Amygdala (tissue), 56 donors: ENCODE measurements around the gene NIPAL3.
A peak's percentile ranks its signal among the peaks of the same experiment; 100 is the strongest.

Experiments
- DNase-seq, 56 donors: peaks; one replicate each; lab custom pipeline; 2025; lab: John Stamatoyannopoulos, UW

The NIPAL3 gene

DNA sequence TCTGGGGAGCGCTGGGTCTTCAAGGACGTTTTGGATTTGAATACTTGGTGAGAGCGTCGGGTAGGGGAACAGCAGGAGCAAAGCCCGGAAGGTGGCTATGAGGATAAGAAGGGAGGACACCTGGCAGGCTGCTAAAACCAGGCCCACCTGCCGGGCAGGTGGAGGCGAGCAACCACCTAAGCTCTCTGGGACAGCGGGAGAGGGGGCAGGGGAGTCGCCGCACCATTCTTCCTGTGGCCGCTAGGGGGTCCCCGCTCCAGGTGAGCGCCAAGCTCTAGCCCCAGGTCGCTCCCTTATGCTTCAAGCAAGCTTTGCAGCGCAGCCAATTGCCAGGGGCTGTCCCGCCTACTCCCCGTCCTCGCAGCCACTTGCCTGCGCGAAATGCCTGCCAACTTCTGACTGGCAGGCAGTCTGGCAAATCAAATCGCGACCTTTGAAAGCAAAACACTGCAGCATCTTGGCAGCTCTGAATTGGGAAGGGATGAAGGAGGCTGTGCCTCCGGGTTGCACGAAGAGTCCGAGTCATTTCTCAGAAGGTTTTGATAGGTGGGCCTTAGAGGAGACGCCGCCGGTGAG is at the start of gene NIPAL3:
Gene NIPAL3 (plus strand): TSS at position 469 of the 576 bp plus-strand sequence. CDS start 3,746 bp downstream, outside the sequence.
- peak in 55 of 56 donors; percentile 70 to 98 (median 93) for DNase-seq

DNA sequence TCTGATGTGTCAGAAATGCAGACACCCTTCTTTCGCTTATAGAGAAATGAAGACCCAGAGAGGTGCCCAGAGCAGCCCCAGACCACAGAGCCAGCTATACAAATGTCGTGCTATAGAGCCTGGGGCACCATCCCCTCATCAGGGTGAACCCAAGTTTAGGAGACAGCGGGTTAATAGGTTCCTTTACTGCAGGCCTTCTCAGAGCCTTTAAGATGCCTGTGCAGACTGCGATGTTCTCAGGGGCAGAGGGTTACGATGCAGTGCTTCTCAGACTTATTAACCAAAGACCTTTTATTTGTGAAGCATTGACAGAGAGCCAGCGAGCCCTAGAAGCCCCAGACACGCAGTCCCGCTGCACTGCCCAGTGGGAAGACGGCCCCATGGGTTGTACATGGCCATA is 48.9 kb upstream of the NIPAL3 start:
- DNase-seq, result no peak

DNA sequence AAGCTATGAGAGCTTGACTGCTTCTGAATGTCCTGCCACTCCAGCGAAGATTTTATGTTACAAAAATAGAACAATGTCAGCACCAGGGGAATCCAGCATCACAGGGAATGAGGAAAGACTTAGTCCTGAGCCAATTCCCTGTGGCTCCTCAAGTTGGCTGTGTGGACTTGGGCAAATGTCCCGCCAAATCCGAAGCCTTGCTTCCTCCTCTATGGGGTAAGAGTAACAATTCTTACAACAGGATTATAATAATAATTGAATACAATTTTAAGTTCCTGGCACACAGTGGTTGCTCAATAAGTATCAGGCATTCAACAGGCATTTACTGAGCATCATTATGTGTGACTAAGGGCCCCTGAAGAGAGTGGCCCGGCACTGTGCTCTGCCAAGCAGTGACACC is 46.4 kb upstream of the NIPAL3 start:
- no peak for DNase-seq

DNA sequence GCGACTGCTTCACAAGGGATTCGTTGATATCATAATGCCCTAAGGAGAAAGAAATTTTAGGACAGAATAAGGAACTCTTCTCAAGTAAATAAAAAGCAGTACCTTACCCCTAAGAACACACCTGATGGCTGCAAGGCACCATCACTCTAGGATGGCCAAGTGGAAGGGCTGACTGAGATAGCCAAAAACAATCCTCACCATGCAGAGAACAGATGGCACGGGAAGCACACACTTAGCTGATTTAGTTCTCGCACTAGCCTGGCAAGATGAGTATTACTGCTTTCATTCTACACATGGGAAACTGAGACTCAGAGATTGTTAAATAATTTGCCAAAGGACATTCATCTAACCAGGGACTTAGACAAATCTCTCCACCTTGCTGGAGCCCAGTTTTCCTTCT is 45.8 kb upstream of the NIPAL3 start:
- DNase-seq, result no peak

DNA sequence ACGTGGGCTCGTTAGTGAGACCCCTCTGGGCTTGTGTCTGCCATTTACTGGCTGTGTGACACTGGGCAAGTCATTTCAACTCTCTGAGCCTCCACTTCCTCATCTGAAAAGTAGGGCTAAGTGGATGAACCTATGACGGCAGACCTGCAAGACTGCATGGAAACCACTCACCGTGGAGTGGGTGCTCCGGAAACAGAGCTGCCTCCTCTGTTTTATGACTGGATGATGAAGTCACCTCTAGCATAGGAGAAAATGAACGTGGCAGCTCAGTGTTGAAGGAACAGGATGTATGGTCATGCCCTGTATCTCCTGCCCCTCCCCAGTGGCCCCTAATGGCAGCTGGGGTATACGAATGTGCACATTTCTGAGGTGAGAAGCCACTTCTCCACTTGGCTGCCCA is 42.6 kb upstream of the NIPAL3 start:
- no peak for DNase-seq

DNA sequence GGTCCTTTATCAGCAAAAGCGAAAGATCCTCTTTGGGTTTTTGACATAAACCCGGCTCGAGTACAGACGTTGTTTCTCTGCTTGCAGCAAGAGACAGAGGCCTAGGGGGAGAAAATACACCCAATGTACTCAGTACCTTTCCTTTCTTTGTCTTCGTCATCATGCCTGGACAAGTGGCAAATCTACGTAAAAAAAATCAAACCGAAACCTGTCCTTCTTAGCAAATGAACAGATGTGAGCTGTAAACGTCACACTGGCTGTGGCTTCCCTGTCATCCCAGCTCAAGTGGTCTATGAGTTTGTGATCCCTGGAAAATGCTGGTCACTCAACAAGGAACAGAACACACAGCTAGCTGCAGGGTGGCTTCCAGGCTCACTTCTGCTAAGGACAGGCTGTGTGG is 41.9 kb upstream of the NIPAL3 start:
- DNase-seq, result no peak

DNA sequence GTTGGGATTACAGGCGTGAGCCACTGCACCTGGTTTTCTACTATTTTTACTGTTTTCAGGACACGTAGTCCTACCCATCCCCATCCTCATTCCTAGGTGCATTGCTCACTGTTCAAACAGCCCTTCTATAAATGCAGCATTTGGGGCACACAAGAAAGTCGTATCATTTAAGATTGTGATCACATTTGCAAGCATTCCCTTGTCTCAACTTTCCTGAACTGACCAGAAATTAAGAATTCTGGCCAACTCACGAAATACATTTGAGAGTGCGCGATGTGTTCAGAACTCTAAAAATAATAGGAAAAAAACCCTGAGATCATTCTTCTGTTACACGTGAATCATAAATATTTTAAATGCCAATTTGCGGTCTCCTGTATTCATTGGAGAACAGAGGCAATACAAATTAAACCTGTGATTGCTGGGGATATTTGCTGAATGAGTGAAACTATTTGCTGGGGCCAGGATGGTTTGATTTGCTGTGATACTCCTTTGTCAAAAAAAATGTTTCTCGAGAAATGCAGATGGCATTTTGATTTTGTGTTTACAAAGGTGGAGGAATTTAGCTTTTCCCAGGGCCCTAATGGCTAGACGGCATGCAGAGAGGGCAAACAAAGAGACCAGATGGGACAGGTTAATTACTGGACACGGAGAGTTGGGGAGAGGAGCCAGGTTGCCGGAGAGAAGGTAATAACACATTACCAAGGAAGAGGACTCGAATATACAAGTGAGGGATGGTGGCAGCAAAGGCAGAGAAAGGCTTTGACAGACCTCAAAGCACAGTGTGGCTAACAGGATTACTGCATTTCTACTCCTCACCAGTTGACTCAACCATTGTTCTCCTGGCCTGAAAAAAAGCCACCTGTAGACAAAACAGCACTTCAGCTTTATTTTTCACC is 40.5 kb upstream of the NIPAL3 start:
- DNase-seq, result no peak

DNA sequence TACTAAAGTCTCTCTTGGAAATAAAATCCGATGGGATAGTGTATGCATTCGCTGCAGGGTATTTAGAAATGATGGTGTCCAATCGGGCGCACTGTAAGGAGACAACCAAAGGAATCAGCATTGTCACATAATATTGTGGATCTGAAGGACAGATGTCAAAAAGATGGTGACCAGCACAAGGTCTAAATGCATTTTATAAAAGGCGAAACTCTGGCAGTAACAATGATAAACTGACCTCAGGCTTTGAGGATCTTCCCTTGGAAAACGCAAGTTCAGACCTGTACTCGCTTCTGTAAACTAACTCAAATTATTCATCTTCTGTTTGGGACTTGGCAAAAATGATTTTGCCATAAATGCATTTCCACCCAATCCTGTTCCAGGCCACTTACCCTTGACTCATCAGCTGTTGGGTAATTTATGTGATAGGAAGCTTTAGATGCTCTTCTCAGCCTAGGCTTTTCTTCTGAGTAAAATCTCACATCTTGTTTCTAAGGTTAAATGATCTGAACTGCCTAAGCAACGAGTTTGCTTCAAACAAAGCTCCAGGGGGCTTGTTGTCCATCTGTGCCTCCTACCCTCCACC is 35.8 kb upstream of the NIPAL3 start:
- no peak for DNase-seq

DNA sequence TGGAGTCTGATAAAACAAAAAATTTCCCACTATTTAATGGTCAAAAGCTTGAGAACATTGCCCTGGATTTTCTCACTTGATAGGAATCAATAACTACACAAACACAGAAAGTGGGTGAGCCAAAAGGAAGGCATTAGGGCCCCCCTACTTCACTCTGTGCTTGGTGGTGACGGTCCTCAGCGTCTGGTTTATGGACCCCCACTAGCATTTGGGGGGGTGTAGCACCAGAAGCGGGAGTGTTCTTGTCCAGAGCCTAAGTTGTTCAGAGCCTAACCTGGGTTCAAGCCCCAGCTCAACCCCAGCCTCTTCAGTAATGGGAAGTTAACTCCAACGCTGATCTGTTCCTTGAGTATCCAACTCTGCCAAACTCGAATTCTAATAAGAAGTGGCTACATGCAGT is 35.1 kb upstream of the NIPAL3 start:
- DNase-seq, result no peak

DNA sequence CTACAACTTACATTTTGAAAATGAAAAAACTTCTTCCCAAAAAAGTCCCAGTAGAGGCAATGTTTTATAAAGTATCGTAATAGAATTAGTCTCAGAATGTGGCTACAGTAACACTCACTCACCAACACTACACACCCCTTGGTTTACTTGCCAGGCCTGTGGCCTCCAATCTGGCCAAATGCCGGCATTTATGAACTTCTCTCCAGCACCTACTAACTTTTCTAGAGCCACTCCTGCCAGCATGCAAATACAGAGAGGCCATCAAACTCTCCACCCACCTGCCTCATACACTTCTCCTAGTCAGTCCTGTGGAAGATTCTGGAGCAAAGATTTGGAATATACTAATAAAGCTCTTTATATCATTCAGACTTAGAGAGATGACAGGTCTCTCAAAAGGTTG is 34.3 kb upstream of the NIPAL3 start:
- no peak for DNase-seq

DNA sequence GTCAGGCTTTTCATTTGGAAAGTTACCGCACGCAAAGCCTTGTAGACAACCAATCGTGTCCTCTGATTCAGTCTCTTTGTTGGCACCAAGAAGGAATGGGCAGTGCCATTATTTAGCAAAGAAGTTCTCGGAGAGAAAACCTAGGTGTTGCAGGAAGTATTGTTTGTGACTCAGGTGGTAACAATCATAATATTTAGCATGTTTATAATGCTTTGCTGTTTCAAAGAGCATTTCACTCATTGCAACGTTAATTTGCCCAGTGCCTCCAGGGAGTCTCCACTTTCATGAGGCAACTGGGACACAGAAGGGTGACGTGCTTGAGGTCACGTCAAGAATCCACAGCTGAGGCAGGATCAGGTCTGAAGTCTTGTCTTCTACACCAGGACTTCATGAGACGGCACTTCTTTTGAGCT is 33.4 kb upstream of the NIPAL3 start:
- DNase-seq, result no peak

DNA sequence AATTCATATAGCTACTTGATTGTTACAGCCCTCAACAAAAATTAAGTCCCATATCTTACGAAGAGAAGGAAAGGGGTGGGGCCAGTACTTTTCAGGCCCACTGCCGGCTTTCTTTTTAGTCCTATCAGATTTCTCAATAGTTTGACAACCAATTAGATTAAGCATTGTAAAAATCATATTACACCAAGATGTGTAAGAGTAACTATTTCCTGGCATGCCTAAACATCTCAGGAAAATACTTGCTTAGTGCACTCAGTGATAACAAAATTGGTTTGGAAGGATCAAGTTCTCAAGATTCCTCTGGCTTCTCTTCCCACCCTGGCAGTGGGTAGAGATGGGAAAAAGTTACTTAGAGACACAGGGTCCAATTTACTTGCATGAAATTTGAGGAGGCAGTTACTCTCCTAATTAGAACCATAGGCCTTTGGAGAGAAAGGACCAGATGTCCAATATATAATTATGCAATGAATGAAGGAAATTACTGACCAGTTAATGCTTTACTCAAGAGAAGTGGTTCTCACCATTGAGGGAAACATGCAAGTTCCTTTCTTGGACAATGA is 32.1 kb upstream of the NIPAL3 start:
- no peak for DNase-seq

DNA sequence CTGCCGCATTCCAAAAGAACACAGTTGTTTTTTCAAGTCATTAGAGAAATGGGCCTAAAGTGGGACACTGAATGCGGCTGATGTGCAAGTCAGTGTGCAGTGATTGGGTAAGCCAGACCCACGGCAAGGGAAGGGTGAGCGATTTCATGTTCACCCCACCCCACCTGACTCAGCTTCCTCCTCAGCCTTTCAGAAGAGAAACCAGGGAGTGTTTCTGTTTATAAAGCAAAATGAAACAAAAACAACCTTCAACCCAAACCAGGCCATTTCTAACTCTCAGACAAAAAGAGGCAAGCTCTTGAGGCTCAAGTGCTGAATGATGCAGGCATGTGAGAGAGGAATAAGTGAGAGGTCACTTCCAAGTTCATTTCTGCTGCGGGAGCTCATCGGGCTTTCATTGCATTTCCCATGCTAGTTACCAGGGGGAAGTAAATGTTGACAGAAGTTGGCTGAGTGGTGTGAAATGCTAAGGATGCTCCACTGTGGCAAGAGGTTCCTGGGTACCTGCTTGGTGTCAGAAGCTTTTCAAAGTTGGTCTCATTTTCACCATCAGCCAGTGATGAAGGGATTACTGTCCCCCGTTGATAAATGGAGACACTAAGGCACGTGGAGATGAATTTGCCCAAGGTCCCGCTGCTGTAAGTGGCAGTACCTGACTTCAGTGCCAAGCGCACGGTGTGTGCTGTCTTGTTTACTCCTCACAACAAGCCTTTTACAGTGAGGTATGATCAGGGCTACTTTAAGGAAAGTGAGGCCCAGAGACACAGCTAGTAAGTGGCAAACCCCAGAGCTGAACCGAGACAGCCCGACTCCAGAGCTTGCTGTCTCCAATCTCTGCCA is 31.1 kb upstream of the NIPAL3 start:
- DNase-seq, result no peak

DNA sequence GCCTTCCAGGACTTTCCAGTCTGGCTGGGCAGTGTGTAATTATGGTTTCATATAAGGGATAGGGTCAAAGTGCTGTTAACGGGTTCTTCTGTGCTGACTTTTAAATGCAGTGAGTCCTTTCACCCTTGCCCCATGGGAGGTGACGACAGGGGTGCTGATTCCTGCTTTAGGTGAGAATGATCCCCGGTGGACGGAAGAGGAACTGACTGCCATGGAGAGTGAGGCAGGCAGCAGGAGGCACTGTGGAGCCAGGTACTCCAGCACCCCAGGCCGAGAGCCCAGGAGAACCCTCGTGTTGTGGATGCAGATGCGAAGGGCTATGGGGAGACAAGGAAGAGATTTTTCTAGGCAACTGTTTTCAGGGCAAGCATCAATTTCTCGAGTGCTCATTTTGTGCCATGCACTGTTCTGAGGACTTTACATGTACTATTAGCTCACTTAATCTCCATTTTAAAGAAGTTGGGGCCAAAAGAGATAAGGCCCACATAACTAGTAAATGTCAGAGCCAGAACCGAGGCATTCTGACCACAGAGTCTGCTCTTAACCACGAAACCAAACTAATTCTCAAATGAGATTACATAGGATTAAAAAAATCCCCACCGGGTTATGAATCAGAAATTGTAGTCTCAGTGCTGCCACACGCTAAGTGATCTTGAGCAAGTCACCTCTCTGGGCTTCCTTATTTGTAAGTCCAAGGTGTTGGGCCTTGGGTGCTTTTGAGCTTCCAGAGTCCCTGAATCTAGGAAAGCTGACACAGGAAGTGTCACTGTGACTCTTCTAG is 30.3 kb upstream of the NIPAL3 start:
- DNase-seq, result no peak

DNA sequence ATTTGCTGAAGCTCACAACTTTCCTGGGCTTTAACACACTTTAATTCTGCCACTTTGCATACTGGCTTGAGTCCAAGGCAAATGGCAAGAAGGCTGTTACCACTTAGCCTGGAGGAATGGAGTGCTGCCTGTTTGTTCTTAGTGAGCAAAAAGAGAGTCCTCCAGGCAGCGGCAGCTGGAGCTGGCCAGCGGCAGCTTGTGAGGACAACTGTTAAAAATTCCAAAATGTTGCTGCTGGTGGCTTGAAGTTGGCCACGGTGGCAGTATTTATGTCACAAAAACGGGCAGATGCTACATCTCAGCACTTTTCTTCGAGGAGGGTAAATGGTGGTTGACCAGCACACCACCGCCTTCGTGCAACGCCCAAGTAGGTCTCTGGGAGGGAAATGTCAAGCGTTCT is 29.4 kb upstream of the NIPAL3 start:
- DNase-seq, result no peak

DNA sequence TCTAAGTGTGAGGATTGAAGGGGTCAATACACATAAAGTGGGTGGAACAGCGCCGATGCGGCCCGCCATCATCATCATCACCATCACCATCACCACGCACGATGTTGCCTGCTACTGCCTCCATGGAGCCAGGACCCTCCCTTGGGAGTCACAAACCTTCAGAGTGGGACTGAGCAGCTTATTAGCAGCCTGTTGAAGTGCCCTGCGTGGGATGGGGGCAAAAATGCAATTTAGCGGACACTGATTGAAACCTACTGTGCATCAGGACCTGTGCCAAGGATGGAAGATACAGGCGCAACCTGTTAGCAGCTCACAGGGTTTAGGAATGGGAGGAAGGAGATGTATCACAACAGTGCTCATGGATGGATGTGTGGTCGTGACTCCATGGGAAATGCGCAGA is 28.7 kb upstream of the NIPAL3 start:
- no peak for DNase-seq

DNA sequence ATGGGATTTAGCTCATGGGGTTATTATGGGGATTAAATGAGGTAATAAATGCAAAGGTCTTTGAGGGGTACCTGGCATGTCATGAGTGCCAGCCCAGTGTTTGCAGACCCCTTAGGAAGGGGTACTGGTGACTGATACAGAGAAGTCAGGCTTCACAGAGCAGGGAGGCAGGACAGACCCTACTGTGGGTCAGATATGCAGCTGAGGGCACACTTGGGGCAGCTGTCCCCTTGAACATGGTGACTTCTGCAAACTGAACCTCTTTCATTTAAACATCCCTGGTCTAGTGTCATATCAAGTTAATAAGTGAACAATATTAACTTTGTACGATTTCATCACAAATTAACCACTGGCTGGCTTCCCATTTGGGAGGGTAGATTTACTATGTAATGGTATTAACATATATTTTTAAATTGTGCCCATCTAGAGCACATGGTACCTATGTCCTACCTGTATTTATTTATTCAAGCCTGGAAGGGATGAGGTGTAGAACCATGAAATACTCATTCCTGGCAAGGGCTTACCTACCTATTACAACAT is 27.9 kb upstream of the NIPAL3 start:
- DNase-seq, result no peak

DNA sequence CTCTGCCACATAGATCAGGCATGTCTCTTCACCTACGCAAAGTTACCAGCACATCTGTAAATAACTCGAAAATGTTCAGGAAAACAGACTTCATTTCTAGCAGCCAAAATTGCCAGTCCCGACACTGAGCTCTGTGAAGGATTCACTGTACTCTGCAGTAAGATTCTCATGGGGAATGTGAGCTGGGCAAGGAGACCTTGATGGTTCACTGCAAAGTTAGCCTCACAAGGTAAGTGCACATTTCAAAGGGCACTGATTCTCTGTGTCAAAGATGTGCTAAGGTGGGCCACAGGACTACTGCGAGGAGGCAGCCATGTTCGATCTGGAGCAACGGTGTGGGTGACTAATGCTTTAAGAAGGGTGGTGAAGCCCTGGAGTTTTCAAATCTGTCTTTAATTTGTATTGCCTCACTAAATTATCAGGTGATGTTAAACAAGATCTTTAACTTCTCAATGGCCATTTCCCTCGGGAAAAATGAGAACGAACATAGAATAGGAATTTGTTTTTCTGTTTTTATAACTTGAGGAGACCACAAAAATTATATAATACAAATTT is 27.2 kb upstream of the NIPAL3 start:
- DNase-seq, result no peak

DNA sequence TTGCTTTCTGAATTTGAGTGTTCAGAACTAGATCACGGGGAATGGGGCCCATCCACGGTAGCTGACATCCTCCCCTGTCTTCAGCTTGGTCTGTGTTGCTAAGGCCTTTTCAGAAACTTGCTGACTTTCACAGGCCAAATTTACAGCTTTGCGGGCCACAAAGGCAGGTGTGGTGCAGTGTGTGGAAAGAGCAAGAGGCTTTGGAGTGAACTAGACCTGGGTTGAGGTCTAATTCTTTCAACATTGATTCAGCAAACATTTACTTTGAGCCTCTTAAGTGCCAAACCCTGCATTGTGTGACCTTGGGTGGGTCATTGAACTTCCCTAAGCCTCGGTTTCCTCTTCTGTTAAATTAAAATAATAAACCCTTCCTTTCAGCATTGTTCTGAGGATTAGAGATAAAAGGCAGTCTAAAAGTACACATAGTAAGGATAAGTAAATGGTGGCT is 26.3 kb upstream of the NIPAL3 start:
- DNase-seq, result no peak
